HUES64 (cell line): ENCODE data around the gene MRPL53.
"Not testable (repeated sequence)": the region's sequence is repeated elsewhere in the genome, so short reads cannot be mapped to it uniquely, and the experiment has no call there.

Source experiments
- H3K27ac ChIP-seq: 2 replicates; pipeline ENCODE4 v1.7.0; 2013; ENCODE audit warnings: low read depth, low read length, inconsistent platforms
- H3K27me3 ChIP-seq: 2 replicates; pipeline ENCODE4 v1.6.1; 2013; ENCODE audit warnings: mild to moderate bottlenecking, low read length; ENCODE audit not compliant: insufficient read depth
- H3K36me3 ChIP-seq: 2 replicates; pipeline ENCODE4 v1.6.1; 2013; ENCODE audit warnings: mild to moderate bottlenecking, low read length; ENCODE audit not compliant: insufficient read depth
- H3K4me1 ChIP-seq: 2 replicates; pipeline ENCODE4 v1.6.1; 2013; ENCODE audit warnings: mild to moderate bottlenecking, low read length, moderate library complexity; ENCODE audit not compliant: insufficient read depth
- H3K4me3 ChIP-seq: 2 replicates; pipeline ENCODE4 v1.5.1; 2013; ENCODE audit warnings: mild to moderate bottlenecking, low read length, moderate library complexity
- H3K9ac ChIP-seq: 2 replicates; pipeline ENCODE4 v1.6.1; 2013; ENCODE audit warnings: mild to moderate bottlenecking, low read depth, low read length
- H3K9me3 ChIP-seq: 2 replicates; pipeline ENCODE4 v1.6.1; 2013; ENCODE audit warnings: low read depth, low read length; ENCODE audit not compliant: insufficient read depth
- WGBS: fragments of 150-250, 120-280 bp; methylation state at CpG from one replicate; pipeline ENCODE4 v1.1.7; 2013; ENCODE audit warnings: missing lambda C conversion rate; 5-methylcytosine and 5-hydroxymethylcytosine counted together

The MRPL53 gene

GRCh38 chr2:74488643-74489481 is 16.4 kb upstream of the MRPL53 start:
- Histone ChIP-seq H3K4me1 (no peaks in the 10 kb centered on the region), H3K9me3 (no peaks in the 10 kb centered on the region), H3K9ac (no peak overlapping the region), H3K4me3 (no peak overlapping the region), H3K27ac (no peak overlapping the region), H3K36me3 (peaks cover 55% of the 10 kb centered on the region), H3K27me3 (no peaks in the 10 kb centered on the region)
- WGBS = 93% methylated on average over 9 of the region's 9 CpGs

DNA sequence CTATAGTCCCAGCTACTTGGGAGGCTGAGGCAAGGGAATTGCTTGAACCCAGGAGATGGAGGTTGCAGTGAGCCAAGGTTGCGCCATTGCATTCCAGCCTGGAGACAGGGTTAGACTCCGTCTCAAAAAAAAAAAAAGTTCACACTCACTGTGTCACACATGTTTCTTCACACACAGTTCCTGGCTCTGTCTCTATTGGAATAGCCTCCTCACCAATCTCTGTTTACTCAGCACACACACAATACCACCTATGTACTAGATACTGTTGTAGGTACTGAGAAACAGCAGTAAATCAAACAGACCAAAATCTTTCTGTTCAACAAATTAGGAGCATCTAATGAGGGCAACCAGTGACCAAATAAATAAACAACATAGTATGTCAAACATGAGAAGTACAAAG is 13.7 kb upstream of the MRPL53 start:
- H3K27me3 ChIP-seq = no peaks in the 10 kb centered on the region
- 98% methylated on average over 2 of the region's 2 CpGs for WGBS
- H3K36me3 ChIP-seq = peaks cover 28% of the 10 kb centered on the region
- no peaks in the 10 kb centered on the region for H3K9me3 ChIP-seq
- H3K4me3 ChIP-seq = no peak overlapping the region
- H3K9ac ChIP-seq = no peak overlapping the region
- H3K27ac ChIP-seq = no peak overlapping the region
- 0 out of 2 replicates have a peak, but pooled peaks cover 3% of the 10 kb centered on the region for H3K4me1 ChIP-seq

DNA sequence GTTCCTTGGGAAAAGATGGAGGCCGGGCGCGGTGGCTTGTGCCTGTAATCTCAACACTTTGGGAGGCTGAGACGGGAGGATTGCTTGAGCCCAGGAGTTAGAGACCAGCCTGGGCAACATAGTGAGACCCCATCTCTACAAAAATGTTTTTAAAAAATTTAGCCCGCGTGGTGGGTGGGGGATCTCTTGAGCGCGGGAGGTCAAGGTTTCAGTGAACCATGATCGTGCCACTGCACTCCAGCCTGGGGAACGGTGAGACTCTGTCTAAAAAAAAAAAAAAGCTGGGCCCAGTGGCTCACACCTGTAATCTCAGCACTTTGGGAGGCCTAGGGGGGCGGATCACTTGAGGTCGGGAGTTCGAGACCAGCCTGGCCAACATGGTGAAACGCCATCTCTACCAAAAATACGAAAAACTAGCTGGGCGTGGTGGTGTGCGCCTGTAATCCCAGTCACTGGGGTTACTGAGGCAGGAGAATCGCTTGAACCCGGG is 11.2 kb upstream of the MRPL53 start:
- H3K9ac ChIP-seq = 0 out of 2 replicates have a peak overlapping the region, but pooled peaks have one; percentile 84
- WGBS = 86% methylated on average over 19 of the region's 19 CpGs

DNA sequence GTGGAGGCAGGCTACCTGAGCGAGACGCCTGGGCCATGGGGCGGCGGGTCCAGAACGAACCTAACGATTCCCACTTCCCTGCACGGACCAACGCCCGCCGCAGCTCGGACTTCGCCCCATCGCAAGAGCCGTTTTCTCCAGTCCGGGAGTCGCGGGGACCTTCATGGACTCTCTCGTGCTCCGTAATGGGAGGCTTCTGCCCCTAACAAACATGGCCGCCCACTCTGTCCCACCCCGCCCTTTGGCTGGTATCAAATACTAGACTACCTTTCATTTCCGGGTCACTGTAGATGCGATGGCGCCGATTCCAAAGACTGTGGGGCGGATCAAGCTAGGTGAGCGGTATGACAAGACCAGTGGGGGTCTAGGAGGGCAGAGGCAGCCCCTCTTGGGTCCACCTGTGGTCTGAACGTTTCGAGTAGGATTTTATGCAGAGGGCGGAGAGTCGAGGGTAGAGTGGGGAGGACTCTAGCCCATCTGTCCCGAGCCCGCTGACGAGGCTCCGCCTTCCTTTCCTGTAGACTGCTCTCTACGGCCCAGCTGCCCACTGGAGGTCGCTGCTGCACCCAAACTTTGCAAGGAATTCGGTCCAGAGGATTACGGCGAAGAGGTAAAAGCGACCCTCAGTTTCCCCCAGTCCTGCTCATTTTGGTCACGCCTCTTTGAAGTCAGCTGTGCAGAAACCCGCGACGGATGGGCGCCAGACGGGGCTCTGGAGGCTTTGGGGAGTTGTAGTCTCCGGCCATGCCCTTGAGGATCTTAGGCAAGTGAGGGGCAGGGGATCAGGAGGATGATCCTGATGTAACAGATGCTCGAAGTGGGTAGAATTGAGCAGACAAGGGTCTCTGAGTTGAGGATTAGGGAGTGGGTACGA is 10.6 kb upstream of the MRPL53 start, which contains the start of the genes CCDC142 and TTC31:
CCDC142 (minus strand) TSS at position 198 of the 874 bp plus-strand sequence; CDS start at position 37, 161 bp downstream.
TTC31 (plus strand) TSS at position 281 of the 874 bp plus-strand sequence; CDS start at position 296, 15 bp downstream.
- WGBS = 3% methylated on average over 50 of the region's 50 CpGs
- H3K9me3 ChIP-seq = no peaks in the 10 kb centered on the region
- H3K27ac ChIP-seq = peak within 1 kb of the TSS; percentile 73
- peak within 1 kb of the TSS; percentile 84 for H3K9ac ChIP-seq
- H3K4me1 ChIP-seq = 0 out of 2 replicates have a peak, but pooled peaks cover 3% of the 10 kb centered on the region
- peak within 1 kb of the TSS; percentile 83 for H3K4me3 ChIP-seq
- peaks cover 33% of the 10 kb centered on the region for H3K36me3 ChIP-seq
- H3K27me3 ChIP-seq = no peaks in the 10 kb centered on the region

More for the DNA sequence above, 11.2 kb upstream of the MRPL53 start:
- not testable (repeated sequence) for H3K9me3 ChIP-seq, H3K4me1 ChIP-seq, H3K27me3 ChIP-seq, H3K27ac ChIP-seq
- Histone ChIP-seq H3K36me3 (peaks cover 35% of the 10 kb centered on the region), H3K4me3 (peak overlapping the region; percentile 83)

- no peaks in the 10 kb centered on the region for H3K27me3 ChIP-seq
- 1% methylated on average over 80 of the region's 80 CpGs for WGBS
- peak overlapping the region; percentile 84 for H3K9ac ChIP-seq
- peaks cover 35% of the 10 kb centered on the region for H3K36me3 ChIP-seq
- 0 out of 2 replicates have a peak, but pooled peaks cover 3% of the 10 kb centered on the region for H3K4me1 ChIP-seq
- H3K9me3 ChIP-seq = no peaks in the 10 kb centered on the region
- H3K4me3 ChIP-seq = peak overlapping the region; percentile 83
- peak overlapping the region; percentile 47; the same call in 1 of the 2 replicates for H3K27ac ChIP-seq
Observed at GRCh38 chr2:74481961-74482800, 9.7 kb upstream of the MRPL53 start.

- Histone ChIP-seq H3K9me3 (no peaks in the 10 kb centered on the region), H3K27ac (no peak overlapping the region)
- 91% methylated on average over 3 of the region's 3 CpGs for WGBS
Observed at GRCh38 chr2:74481431-74481830, 9.0 kb upstream of the MRPL53 start.

DNA sequence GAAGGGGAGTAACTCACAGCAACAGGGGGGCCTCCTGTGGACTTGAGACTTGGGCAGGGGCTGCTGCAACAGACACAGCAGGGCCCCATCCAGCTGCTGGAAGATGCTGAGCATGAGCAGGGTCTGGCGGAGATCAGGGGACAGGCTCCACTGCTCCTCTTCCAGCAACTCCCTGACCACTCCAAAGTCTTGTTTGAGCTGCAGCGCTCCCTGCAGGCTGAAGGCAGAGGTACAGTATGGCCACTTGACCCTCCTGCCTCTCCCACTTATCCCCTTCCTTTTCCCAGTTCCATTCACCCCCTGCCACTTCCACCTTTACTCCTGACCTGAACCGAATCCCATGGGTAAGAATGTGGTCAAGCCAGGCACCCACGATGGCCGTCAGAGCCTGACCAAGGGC is 2.4 kb upstream of the MRPL53 start:
- 84% methylated on average over 5 of the region's 5 CpGs for WGBS
- Histone ChIP-seq H3K36me3 (peaks cover 31% of the 10 kb centered on the region), H3K4me3 (no peak overlapping the region), H3K9me3 (no peaks in the 10 kb centered on the region), H3K4me1 (peaks cover 5% of the 10 kb centered on the region; the same call in 1 of the 2 replicates), H3K27ac (no peak overlapping the region), H3K9ac (no peak overlapping the region), H3K27me3 (no peaks in the 10 kb centered on the region)

More at GRCh38 chr2:74481431-74481830, 9.0 kb upstream of the MRPL53 start:
- peaks cover 34% of the 10 kb centered on the region for H3K36me3 ChIP-seq
- H3K27me3 ChIP-seq = no peaks in the 10 kb centered on the region
- H3K4me3 ChIP-seq = peak overlapping the region; percentile 83
- H3K4me1 ChIP-seq = 0 out of 2 replicates have a peak, but pooled peaks cover 3% of the 10 kb centered on the region
- 0 out of 2 replicates have a peak overlapping the region, but pooled peaks have one; percentile 84 for H3K9ac ChIP-seq

- no peak overlapping the region for H3K4me3 ChIP-seq
- H3K27me3 ChIP-seq = no peaks in the 10 kb centered on the region
- peaks cover 27% of the 10 kb centered on the region for H3K36me3 ChIP-seq
- no peaks in the 10 kb centered on the region for H3K9me3 ChIP-seq
- peaks cover 5% of the 10 kb centered on the region; the same call in 1 of the 2 replicates for H3K4me1 ChIP-seq
- H3K9ac ChIP-seq = no peak overlapping the region
- H3K27ac ChIP-seq = no peak overlapping the region
- WGBS = 92% methylated on average over 6 of the region's 6 CpGs
Observed at GRCh38 chr2:74474481-74474880, 2.0 kb upstream of the MRPL53 start.

GRCh38 chr2:74472945-74473258 is 422 bp upstream of the MRPL53 start:
- Histone ChIP-seq H3K36me3 (peaks cover 22% of the 10 kb centered on the region), H3K4me3 (peak overlapping the region; percentile 80), H3K27me3 (no peaks in the 10 kb centered on the region), H3K4me1 (peaks cover 5% of the 10 kb centered on the region; the same call in 1 of the 2 replicates), H3K9me3 (no peaks in the 10 kb centered on the region), H3K27ac (peak overlapping the region; percentile 91), H3K9ac (peak overlapping the region; percentile 79)
- 30% methylated on average over 7 of the region's 7 CpGs for WGBS
